Fibroblast of lung (primary cell): ENCODE results near the gene SUPT20HL1.

Source experiments
- CTCF ChIP-seq, 2 donors: IDR thresholded peaks in 1 of 2; conservative IDR thresholded peaks in 1 of 2; 1 replicate in 1 of 2; 2 replicates in 1 of 2; pipeline ENCODE4 v1.5.1; 2011 to 2012; ENCODE audit warnings: low read length in 2 of 2, control low read depth in 1 of 2, inconsistent platforms in 1 of 2, low read depth in 1 of 2, mild to moderate bottlenecking in 1 of 2
- EZH2 ChIP-seq: IDR thresholded peaks from 2 replicates; pipeline ENCODE4 v1.5.1; 2012; ENCODE audit warnings: low read length, control low read depth, mild to moderate bottlenecking; ENCODE audit errors: missing control alignments

DNA sequence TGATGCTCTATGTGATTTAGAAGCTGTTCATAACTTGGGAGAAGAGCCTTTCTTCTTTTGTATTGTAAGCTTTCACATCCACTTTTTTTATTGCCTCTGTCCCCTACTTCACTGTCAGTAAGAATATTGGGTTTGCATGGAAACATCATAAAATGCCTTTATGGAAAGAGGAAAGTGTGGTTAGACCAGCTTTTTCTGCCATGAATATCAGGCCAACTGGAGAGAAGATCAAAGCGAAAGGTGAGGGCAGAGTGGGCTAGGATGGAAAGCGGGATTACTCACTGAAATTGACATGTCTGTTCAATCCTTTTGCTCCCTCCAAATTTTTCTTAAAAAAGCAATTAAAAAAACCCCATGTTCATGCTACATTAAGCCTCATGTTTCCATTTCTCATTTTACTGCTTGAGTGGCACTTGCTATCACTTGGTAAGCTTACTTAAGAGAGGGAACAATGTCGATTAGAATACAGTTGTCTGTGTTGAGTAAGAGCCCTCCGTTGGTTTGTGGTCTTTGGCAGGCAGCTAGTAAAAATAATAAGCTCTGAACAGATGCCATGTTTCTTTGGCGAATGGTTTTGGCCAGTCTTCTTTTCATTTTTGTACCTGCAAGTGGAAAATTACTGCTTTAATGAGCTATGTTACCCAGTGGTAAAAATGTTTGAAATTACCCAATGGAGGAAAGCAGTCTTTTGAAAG is 35.9 kb downstream of the SUPT20HL1 start:
- TF ChIP-seq EZH2: no peak
- TF ChIP-seq CTCF (conservative IDR thresholded peaks at IDR 0.05 in 1 of 2, IDR thresholded peaks at IDR 0.05 in 1 of 2; ENCODE audit: low read depth in 1 of 2, low read length in 2 of 2): no peak
